Measurements from ENCODE around the gene DHRS3. TPM values are rescaled to one million over a fixed set of nuclear protein-coding genes. Genes with fewer than 3 reads are reported as not detected.

Gene DHRS3
- total RNA-seq, 5 donors from 2014 or later (not counting 1 experiment from before 2014, with no cell fraction given) = 56.4 to 107 (median 90.8) TPM

GRCh38 chr1:12587981-12588640 is 29.9 kb downstream of the DHRS3 start:
- H3K4me1 ChIP-seq (ENCODE audit: control insufficient read depth in 1 of 2, extremely low read depth in 1 of 2, insufficient read depth in 2 of 2, low read length in 2 of 2) = peaks cover 0 to 14% of the 10 kb centered on the region in 2 experiments
- no peaks in the 10 kb centered on the region for H3K9me3 Mint-ChIP-seq
- ATAC-seq (replicated peaks in 1 of 4) (peak in 2 of 4 experiments; percentile 18 to 32), DNase-seq (no peak)
- H3K27ac Mint-ChIP-seq = peak overlapping the region; percentile 4 to 37
- no peak overlapping the region for H3K27ac ChIP-seq (ENCODE audit: low read length)
- H3K36me3 ChIP-seq (ENCODE audit: control insufficient read depth in 2 of 2, extremely low read depth in 1 of 2, insufficient read depth in 1 of 2, low read length in 1 of 2) = peaks cover 4 to 11% of the 10 kb centered on the region in 2 donors
- 78% methylated on average over 7 of the region's 7 CpGs for whole genome bisulfite sequencing (ENCODE audit: insufficient coverage)
- H3K4me1 Mint-ChIP-seq = peaks cover 24 to 30% (median 28%) of the 10 kb centered on the region in 3 donors
- ChIA-PET POLR2A (interaction anchor here in 1 of 2 donors (0.6 kb wide), 1 partner anchor 72 kb away, joined by 8 read pairs; no protein-coding TSS in a partner anchor), CTCF (interaction anchor here in 1 of 2 donors (0.6 kb wide), 1 partner anchor 30 kb away, joined by 8 read pairs; the partner anchor contains the start of gene DHRS3)
- H3K27me3 Mint-ChIP-seq = no peaks in the 10 kb centered on the region
- no peaks in the 10 kb centered on the region for H3K9me3 ChIP-seq
- peaks cover 18% of the 10 kb centered on the region for H3K36me3 Mint-ChIP-seq
- H3K4me3 Mint-ChIP-seq = no peak overlapping the region
- no peak overlapping the region for H3K4me3 ChIP-seq (ENCODE audit: control insufficient read depth in 1 of 2, extremely low read depth in 1 of 2, low read length in 1 of 2)
- H3K27me3 ChIP-seq (replicated peaks in 1 of 2; ENCODE audit: control insufficient read depth in 2 of 2, extremely low read depth in 1 of 2, insufficient read depth in 2 of 2, low read length in 1 of 2) = peaks cover 0 to 5% of the 10 kb centered on the region in 2 experiments

DNA sequence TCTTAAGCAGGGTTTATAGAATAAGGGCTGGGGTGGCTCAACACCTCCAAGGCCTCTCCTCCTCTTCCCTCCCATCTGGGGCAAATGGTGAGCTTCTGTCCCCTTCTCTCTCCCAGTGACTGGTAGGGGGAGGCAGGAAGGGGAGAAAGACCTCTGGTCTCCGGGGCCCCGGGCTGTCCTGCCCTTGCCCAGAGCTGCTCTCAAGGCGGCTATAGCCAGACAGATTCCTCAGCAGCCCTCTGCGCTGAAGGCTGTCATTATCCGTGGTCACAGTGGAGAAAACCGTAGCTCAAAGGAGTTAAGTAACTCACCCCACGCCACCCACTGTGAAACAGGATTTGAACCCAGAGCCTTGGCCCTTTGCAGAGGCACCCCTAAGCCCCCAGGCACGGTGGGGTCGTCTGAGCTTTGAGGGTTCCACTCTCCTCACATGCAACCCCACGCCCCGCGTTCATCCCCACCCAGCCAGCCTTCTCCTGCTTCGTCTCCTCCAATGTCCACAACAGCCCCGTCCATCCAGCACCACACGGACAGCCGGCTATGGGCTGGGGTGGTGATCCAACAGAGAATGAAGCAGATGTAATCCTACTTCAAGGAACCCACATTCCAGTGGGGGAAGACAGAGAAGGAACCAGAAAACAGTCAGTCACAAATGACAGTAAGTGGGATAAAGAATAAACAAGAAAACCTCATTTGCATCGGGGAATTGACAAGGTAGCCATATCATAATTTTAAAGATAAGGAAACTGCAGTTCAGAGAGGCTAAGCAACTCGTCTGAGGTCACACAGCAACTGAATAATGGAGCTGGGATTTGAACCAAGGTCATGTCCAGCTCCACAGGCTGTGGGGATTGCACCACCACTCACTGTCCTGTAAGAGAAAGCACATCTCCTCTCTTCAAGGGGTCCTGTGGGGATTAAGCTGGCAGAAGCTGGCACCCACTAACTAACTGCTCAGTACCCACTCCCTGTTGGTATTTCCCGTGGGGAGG is 31.8 kb downstream of the DHRS3 start:
- peaks cover 19% of the 10 kb centered on the region for H3K36me3 Mint-ChIP-seq
- H3K4me1 Mint-ChIP-seq = peaks cover 16 to 25% (median 24%) of the 10 kb centered on the region in 3 donors
- no peaks in the 10 kb centered on the region for H3K27me3 Mint-ChIP-seq
- H3K27me3 ChIP-seq (replicated peaks in 1 of 2; ENCODE audit: control insufficient read depth in 2 of 2, extremely low read depth in 1 of 2, insufficient read depth in 2 of 2, low read length in 1 of 2) = peaks cover 0 to 5% of the 10 kb centered on the region in 2 experiments
- H3K4me1 ChIP-seq (ENCODE audit: control insufficient read depth in 1 of 2, extremely low read depth in 1 of 2, insufficient read depth in 2 of 2, low read length in 2 of 2) = peaks cover 0 to 11% of the 10 kb centered on the region in 2 experiments
- 92% methylated on average over 8 of the region's 19 CpGs for WGBS (ENCODE audit: insufficient coverage)
- H3K36me3 ChIP-seq (ENCODE audit: control insufficient read depth in 2 of 2, extremely low read depth in 1 of 2, insufficient read depth in 1 of 2, low read length in 1 of 2) = peaks cover 0 to 7% of the 10 kb centered on the region in 2 donors
- ChIA-PET CTCF (interaction anchor here (0.5 to 0.6 kb wide), 2 partner anchors 368 to 1165 kb away, joined by 3 to 7 read pairs; no protein-coding TSS in a partner anchor), POLR2A (no interaction called here)
- H3K9me3 ChIP-seq = no peaks in the 10 kb centered on the region
- H3K9me3 Mint-ChIP-seq = no peaks in the 10 kb centered on the region
- H3K4me3 ChIP-seq (ENCODE audit: control insufficient read depth in 1 of 2, extremely low read depth in 1 of 2, low read length in 1 of 2) = no peak overlapping the region
- DNase-seq (no peak), ATAC-seq (replicated peaks in 1 of 4) (no peak)
- no peak overlapping the region for H3K27ac Mint-ChIP-seq
- H3K27ac ChIP-seq (ENCODE audit: low read length) = no peak overlapping the region
- H3K4me3 Mint-ChIP-seq = no peak overlapping the region

GRCh38 chr1:12585536-12585935 is 32.5 kb downstream of the DHRS3 start:
- H3K27ac ChIP-seq (ENCODE audit: low read length) = no peak overlapping the region
- peaks cover 14 to 25% (median 24%) of the 10 kb centered on the region in 3 donors for H3K4me1 Mint-ChIP-seq
- no peaks in the 10 kb centered on the region for H3K27me3 Mint-ChIP-seq
- no peak for ATAC-seq (replicated peaks in 1 of 4)
- H3K4me3 Mint-ChIP-seq = no peak overlapping the region
- peaks cover 0 to 11% of the 10 kb centered on the region in 2 experiments for H3K4me1 ChIP-seq (ENCODE audit: control insufficient read depth in 1 of 2, extremely low read depth in 1 of 2, insufficient read depth in 2 of 2, low read length in 2 of 2)
- DNase-seq = no peak
- H3K36me3 ChIP-seq (ENCODE audit: control insufficient read depth in 2 of 2, extremely low read depth in 1 of 2, insufficient read depth in 1 of 2, low read length in 1 of 2) = peaks cover 0 to 5% of the 10 kb centered on the region in 2 donors
- ChIA-PET CTCF (no interaction called here), POLR2A (no interaction called here)
- no peak overlapping the region for H3K27ac Mint-ChIP-seq
- no peaks in the 10 kb centered on the region for H3K9me3 Mint-ChIP-seq
- H3K36me3 Mint-ChIP-seq = peaks cover 17% of the 10 kb centered on the region
- no peak overlapping the region for H3K4me3 ChIP-seq (ENCODE audit: control insufficient read depth in 1 of 2, extremely low read depth in 1 of 2, low read length in 1 of 2)
- peaks cover 0 to 5% of the 10 kb centered on the region in 2 experiments for H3K27me3 ChIP-seq (replicated peaks in 1 of 2; ENCODE audit: control insufficient read depth in 2 of 2, extremely low read depth in 1 of 2, insufficient read depth in 2 of 2, low read length in 1 of 2)
- no peaks in the 10 kb centered on the region for H3K9me3 ChIP-seq
- 100% methylated on average over 3 of the region's 10 CpGs for WGBS (ENCODE audit: insufficient coverage)

DNA sequence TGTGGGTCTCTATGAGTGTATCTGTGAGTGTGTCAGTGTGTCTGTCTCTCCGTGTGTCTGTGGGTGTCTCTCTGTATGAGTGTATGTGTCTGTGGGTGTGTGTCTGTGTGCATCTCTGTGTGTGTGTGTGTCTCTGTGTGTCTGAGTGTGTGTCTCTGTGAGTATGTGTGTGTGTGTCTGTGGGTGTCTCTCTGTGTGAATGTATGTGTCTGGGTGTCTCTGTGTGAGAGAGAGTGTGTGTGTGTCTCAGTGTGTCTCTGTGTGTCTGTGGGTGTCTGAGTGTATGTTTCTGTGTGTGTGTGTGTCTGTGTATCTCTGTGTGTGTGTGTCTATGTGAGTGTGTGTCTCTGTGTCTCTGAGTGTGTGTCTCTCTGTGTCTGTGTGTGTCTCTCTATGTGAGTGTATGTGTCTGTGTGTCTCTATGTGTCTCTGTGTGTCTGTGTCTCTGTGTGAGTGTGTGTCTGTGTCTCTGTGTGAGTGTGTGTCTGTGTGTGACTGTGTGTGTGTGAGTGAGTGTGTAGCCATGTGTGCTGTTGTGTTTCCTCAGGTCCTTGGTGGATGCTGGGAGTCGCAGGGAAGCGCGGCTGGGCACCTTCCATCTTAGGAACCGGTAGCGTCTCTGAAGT is 33.0 kb downstream of the DHRS3 start:
- H3K4me3 Mint-ChIP-seq = no peak overlapping the region
- no peaks in the 10 kb centered on the region for H3K27me3 Mint-ChIP-seq
- ChIA-PET CTCF (no interaction called here), POLR2A (no interaction called here)
- peaks cover 0 to 11% of the 10 kb centered on the region in 2 experiments for H3K4me1 ChIP-seq (ENCODE audit: control insufficient read depth in 1 of 2, extremely low read depth in 1 of 2, insufficient read depth in 2 of 2, low read length in 2 of 2)
- peaks cover 14 to 25% (median 24%) of the 10 kb centered on the region in 3 donors for H3K4me1 Mint-ChIP-seq
- 81% methylated on average over 2 of the region's 6 CpGs for WGBS (ENCODE audit: insufficient coverage)
- H3K27me3 ChIP-seq (replicated peaks in 1 of 2; ENCODE audit: control insufficient read depth in 2 of 2, extremely low read depth in 1 of 2, insufficient read depth in 2 of 2, low read length in 1 of 2) = peaks cover 0 to 5% of the 10 kb centered on the region in 2 experiments
- H3K9me3 Mint-ChIP-seq = no peaks in the 10 kb centered on the region
- no peak overlapping the region for H3K27ac ChIP-seq (ENCODE audit: low read length)
- H3K9me3 ChIP-seq = no peaks in the 10 kb centered on the region
- H3K36me3 ChIP-seq (ENCODE audit: control insufficient read depth in 2 of 2, extremely low read depth in 1 of 2, insufficient read depth in 1 of 2, low read length in 1 of 2) = peaks cover 0 to 9% of the 10 kb centered on the region in 2 donors
- DNase-seq (no peak), ATAC-seq (replicated peaks in 1 of 4) (peak in 1 of 4 experiments; percentile 29)
- H3K27ac Mint-ChIP-seq = no peak overlapping the region
- peaks cover 20% of the 10 kb centered on the region for H3K36me3 Mint-ChIP-seq
- H3K4me3 ChIP-seq (ENCODE audit: control insufficient read depth in 1 of 2, extremely low read depth in 1 of 2, low read length in 1 of 2) = no peak overlapping the region

- ChIA-PET POLR2A (no interaction called here), CTCF (no interaction called here)
- Mint-ChIP-seq H3K4me3 (no peak overlapping the region), H3K36me3 (peaks cover 20% of the 10 kb centered on the region), H3K4me1 (peaks cover 11 to 25% (median 22%) of the 10 kb centered on the region in 3 donors), H3K27ac (no peak overlapping the region), H3K27me3 (no peaks in the 10 kb centered on the region), H3K9me3 (no peaks in the 10 kb centered on the region)
- DNase-seq = no peak
- Histone ChIP-seq H3K27me3 (replicated peaks in 1 of 2; ENCODE audit: control insufficient read depth in 2 of 2, extremely low read depth in 1 of 2, insufficient read depth in 2 of 2, low read length in 1 of 2) (peaks cover 0 to 5% of the 10 kb centered on the region in 2 experiments), H3K36me3 (ENCODE audit: control insufficient read depth in 2 of 2, extremely low read depth in 1 of 2, insufficient read depth in 1 of 2, low read length in 1 of 2) (peaks cover 6 to 20% of the 10 kb centered on the region in 2 donors), H3K9me3 (no peaks in the 10 kb centered on the region), H3K4me1 (ENCODE audit: control insufficient read depth in 1 of 2, extremely low read depth in 1 of 2, insufficient read depth in 2 of 2, low read length in 2 of 2) (peaks cover 0 to 9% of the 10 kb centered on the region in 2 experiments), H3K27ac (ENCODE audit: low read length) (no peak overlapping the region), H3K4me3 (ENCODE audit: control insufficient read depth in 1 of 2, extremely low read depth in 1 of 2, low read length in 1 of 2) (no peak overlapping the region)
- ATAC-seq (replicated peaks in 1 of 4) = no peak
Measured at GRCh38 chr1:12583484-12583883, 34.5 kb downstream of the DHRS3 start.

DNA sequence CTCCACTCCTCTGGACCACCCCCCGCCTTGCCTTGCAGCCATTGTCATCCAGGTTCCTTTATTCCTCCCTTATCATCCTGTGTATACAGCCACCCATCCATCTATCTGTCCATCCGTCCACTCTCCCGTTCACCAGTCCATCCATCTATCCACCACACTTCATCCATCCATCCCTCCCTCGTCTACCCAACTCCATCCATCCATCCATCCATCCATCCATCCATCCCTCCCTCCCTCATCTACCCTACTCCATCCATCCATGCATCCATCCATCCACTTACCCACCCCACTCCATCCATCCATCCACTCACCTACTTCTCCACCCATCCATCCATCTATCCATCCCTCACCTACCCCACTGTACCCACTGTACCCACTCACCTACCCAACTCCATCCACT is 35.4 kb downstream of the DHRS3 start:
- Mint-ChIP-seq H3K27ac (no peak overlapping the region), H3K9me3 (no peaks in the 10 kb centered on the region), H3K27me3 (no peaks in the 10 kb centered on the region), H3K36me3 (peaks cover 17% of the 10 kb centered on the region), H3K4me3 (no peak overlapping the region), H3K4me1 (peaks cover 3 to 17% (median 14%) of the 10 kb centered on the region in 3 donors)
- no peaks in the 10 kb centered on the region for H3K9me3 ChIP-seq
- no peak overlapping the region for H3K27ac ChIP-seq (ENCODE audit: low read length)
- peaks cover 0 to 5% of the 10 kb centered on the region in 2 experiments for H3K27me3 ChIP-seq (replicated peaks in 1 of 2; ENCODE audit: control insufficient read depth in 2 of 2, extremely low read depth in 1 of 2, insufficient read depth in 2 of 2, low read length in 1 of 2)
- ATAC-seq (replicated peaks in 1 of 4) = no peak
- ChIA-PET CTCF (no interaction called here), POLR2A (no interaction called here)
- H3K4me3 ChIP-seq (ENCODE audit: control insufficient read depth in 1 of 2, extremely low read depth in 1 of 2, low read length in 1 of 2) = no peak overlapping the region
- H3K36me3 ChIP-seq (ENCODE audit: control insufficient read depth in 2 of 2, extremely low read depth in 1 of 2, insufficient read depth in 1 of 2, low read length in 1 of 2) = peaks cover 6 to 28% of the 10 kb centered on the region in 2 donors
- WGBS (ENCODE audit: insufficient coverage) = 100% methylated on average over 4 of the region's 4 CpGs
- DNase-seq = no peak
- peaks cover 0 to 6% of the 10 kb centered on the region in 2 experiments for H3K4me1 ChIP-seq (ENCODE audit: control insufficient read depth in 1 of 2, extremely low read depth in 1 of 2, insufficient read depth in 2 of 2, low read length in 2 of 2)

Data from T-cell (primary cell).